HG03135 (cell line): Measurements from ENCODE around the gene HEMGN.

Source experiments
- ATAC-seq: cut with Tn5 transposase; IDR thresholded peaks from one replicate; pipeline ENCODE4 v1.9.1; 2021; ENCODE audit warnings: mild to moderate bottlenecking, moderate library complexity; ENCODE audit not compliant: unreplicated experiment

Gene HEMGN

DNA sequence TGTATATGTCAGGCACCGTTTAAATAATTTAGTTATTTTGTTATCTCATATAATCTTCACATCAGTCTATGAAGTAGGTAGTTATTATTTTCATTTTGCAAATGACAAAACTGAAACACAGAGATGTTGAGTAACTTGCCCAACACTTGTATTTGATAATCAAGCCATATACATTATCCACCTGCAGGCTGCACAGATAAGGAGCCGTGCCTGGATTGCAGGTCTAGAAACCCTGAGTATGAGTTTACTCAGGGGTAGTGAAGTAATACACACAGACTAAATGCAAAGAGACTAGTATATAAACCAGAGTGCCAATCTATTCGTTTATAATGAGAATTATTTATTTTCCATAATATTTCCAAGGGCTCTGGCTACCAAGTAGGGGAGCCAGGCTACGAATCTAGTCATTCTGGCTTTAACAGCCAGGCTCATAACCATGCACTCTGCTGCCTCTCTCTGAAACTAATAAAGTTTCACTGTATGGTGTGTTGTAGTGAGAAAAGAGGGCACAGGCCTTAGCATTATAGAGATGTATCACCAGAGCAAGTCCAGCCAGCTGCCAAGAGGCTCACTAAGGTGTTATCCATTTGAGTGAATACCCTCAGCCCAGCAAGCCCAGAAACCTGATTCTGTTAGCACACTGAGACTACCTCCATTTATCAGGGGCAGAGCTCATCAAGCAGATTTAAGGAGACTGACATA, 4.5 kb downstream of the HEMGN start:
- ATAC-seq = no peak

DNA sequence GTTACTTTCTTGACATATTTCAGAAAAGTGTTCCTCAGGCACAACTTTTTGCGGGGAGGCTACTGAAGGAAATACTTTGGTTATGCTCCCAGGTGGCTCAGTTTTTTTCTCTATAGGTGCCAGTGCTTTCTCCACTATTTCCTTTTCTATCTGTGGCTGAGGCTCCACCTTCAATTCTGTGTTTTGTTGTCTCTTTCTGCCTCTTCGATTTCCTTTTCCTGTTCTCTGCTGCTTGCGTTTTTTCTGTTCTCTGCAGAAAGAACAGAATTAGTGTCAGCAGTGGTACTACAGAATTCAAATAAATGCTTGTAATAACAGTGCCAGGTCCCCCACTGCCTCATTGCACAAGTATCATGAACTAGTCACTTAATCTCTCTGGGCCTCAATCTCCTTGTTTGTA, 7.0 kb downstream of the HEMGN start:
- no peak for ATAC-seq

GRCh38 chr9:97928986-97929604, 8.9 kb downstream of the HEMGN start:
- no peak for ATAC-seq

GRCh38 chr9:97925497-97926334, 12.3 kb downstream of the HEMGN start:
- no peak for ATAC-seq

DNA sequence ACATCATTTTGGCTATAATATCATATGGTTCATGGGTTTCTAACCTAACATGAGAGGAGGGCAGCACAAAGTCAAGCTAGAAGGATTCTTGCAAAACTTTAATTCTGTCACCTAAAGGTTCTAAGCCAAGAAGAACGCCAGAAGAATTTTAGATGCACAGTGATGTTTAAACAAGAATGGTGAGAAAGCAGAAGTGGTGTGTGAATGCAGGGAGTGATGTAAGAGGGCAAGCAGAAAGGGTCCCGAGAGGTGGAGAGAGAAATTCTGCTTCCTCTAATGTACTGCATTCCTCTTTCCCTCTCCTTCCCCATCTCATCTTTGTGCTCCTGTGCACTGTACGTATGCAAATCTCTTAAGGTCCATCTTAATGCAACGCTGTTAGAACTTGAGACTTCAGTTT, 13.6 kb downstream of the HEMGN start:
- no peak for ATAC-seq

DNA sequence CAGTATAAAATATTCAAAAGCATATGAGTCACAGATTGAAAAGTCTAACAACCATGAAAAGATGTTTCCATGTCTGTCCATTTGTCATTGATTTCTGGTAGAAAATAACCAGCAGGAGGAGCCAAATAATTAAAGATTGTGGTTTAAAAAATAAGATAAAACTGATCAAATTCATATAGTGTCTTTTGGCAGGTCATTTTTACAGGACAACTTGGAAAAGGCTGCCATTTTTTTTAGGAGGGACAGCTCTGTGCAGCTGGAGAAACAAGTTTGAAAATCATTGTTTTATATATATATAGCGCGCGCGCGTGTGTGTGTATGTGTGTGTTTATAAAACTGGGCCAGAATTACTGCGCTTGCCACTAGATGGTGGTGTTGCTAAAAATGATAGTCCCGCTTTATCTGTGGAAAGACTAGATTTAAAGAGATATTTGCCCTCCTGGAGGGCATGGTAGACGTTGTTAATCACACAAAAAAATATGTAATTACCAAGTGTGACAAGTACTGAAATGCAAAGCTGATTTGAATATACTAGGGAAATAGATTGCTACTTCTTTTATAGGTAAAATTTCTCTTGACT, 14.4 kb downstream of the HEMGN start:
- ATAC-seq = peak; percentile 38

GRCh38 chr9:97921959-97922724, 15.8 kb downstream of the HEMGN start, which contains the start of gene TRMO:
Gene TRMO, minus strand, starts transcription at chr9:97922500. Its CDS starts 7 bp downstream, at chr9:97922493.
- peak; percentile 76 for ATAC-seq

GRCh38 chr9:97919217-97919813, 18.7 kb downstream of the HEMGN start:
- no peak for ATAC-seq

DNA sequence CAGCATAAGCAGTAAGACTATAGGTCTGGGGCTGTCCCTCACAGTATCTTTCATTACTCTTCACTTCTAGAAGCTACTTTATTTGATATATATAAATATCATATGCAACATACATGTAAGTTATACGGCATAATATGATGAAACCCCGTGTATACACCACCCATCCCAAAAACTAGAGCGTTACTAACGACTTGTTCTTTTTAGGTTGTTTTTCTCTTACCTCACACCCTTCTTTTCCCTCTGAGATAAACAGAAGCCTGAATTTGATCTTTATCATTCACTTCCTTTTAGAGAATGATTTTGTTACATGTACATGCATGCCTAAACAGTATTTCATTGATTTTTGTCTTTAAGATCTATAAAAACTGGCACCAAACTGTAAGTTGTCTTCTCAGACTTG, 19.4 kb downstream of the HEMGN start:
- no peak for ATAC-seq

DNA sequence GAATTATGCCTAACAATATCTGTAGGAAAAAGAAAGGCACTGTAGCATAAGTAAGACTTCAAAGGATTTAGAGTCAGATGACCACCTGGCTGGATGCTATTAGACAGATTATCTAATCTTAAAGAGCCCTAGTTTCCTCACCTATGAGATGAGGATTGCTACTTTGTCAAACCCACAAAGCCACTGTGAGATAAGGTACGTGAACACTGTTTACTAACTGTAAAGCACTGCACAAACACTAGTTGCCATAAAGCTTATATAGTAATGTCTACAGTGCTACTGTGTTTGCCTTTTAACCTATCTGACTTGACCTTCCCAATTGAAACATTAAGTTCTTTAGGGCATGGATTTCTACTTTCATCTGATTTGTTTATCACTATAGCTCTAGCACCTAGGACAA, 26.0 kb downstream of the HEMGN start:
- no peak for ATAC-seq

GRCh38 chr9:97911528-97911927, 26.4 kb downstream of the HEMGN start:
- ATAC-seq = no peak

- no peak for ATAC-seq
These were observed 27.6 kb downstream of the HEMGN start for GRCh38 chr9:97910357-97910756.

GRCh38 chr9:97908705-97909104, 29.3 kb downstream of the HEMGN start:
- ATAC-seq = no peak

- no peak for ATAC-seq
These were observed 30.3 kb downstream of the HEMGN start for GRCh38 chr9:97907632-97908031.

DNA sequence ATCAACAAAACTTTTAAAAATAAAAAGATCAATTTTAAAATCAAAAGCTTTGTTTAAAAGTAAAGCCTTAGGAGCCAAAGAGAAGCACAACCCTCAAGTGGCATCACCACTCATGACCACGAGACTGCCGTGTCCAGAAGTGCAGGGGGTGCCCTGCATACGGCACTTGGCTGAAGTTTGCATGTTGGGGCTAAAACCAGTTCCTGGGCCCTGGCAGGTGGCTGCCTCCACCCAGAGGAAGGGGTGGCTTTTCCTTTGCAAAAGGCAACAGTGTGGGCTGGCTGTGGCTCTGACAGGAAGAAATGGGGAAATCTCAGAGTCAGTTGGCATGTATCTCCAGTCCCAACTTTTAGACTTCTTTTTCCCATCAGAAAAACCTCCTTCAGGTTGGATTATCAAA, 30.9 kb downstream of the HEMGN start:
- no peak for ATAC-seq

GRCh38 chr9:97906236-97906831, 31.6 kb downstream of the HEMGN start:
- no peak for ATAC-seq

DNA sequence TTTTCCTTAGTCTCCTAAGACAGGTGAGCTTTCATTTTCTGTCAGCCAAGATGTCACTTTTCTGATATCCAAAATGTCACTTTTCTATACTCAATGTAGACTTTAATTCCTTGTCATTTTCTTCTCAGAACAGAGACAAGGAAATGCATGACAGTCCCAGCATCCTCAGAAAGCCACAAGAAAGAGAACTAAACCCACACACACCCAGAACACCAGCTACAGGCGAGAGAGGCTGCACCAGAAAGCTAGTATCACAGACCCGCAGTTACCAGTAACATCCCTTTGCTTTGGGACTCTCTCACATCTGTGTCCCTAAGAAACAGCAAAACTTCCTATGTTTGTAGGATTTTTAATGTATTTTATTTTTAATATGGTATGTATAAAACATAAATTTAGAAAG, 32.7 kb downstream of the HEMGN start:
- no peak for ATAC-seq

DNA sequence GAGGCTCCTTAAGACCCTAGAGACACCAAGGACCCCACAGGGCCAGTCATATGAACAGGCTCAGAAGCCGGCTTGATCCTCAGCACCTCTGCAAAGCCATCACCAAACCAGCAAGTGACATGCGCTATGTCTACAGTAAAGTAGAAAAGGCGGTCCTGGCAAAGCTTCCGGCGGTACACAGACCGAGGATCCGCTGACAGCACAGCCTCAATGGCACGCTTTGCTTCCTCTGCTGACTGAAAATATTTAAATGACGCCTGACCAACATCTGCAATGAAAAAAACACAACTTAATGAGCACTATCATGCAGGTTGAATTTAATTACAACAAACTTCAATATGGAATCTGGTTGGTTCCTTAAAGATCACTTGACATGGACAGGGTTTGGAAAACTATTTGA, 33.2 kb downstream of the HEMGN start:
- ATAC-seq = no peak

DNA sequence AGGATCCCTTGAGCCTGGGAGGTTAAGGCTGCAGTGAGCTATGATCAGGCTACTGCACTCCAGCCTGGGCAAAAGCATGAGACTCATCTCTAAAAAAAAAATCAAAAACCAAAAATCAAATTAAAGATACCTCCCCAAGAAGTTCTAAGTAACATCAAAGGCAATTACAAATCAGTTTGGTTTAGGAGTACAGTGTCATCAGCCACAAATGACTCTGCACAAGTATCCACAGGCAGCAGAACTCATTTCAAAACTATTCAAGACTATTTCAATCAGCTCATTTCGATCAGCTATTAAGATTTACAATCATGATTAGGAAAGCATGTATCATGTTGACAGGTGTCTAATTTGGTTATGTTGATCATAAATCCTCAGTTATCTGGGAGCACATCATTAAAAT, 34.8 kb downstream of the HEMGN start:
- no peak for ATAC-seq
